H1 (cell line): ENCODE data around the gene ATP11A. TPM values are rescaled to one million over a fixed set of nuclear protein-coding genes. Genes with fewer than 3 reads are reported as not detected.

Experiments used
- EP300 ChIP-seq, 2 experiments: IDR thresholded peaks; 1 replicate in 1 of 2; 2 replicates in 1 of 2; pipeline ENCODE4 v1.6.1; 2011 to 2012; ENCODE audit warnings: low read depth in 2 of 2, low read length in 2 of 2, mild to moderate bottlenecking in 2 of 2, borderline replicate concordance in 1 of 2, inconsistent platforms in 1 of 2, moderate library complexity in 1 of 2
- HDAC2 ChIP-seq, 2 experiments: fragments of 300-600 bp in 1 of 2; sonication (generic) in 1 of 2; IDR thresholded peaks; 2 replicates each; pipeline ENCODE4 v1.6.1; 2011 to 2012; ENCODE audit warnings: low read depth in 2 of 2, low read length in 2 of 2, mild to moderate bottlenecking in 2 of 2, moderate library complexity in 2 of 2, borderline replicate concordance in 1 of 2, inconsistent platforms in 1 of 2
- HDAC6 ChIP-seq: IDR thresholded peaks from one replicate; pipeline ENCODE4 v1.7.1; 2012; ENCODE audit warnings: low read depth, mild to moderate bottlenecking, inconsistent platforms, low read length, moderate library complexity
- RAD21 ChIP-seq, 2 experiments: IDR thresholded peaks in 1 of 2; conservative IDR thresholded peaks in 1 of 2; 2 replicates each; pipeline ENCODE4 v1.6.1; 2011; ENCODE audit warnings: low read depth in 2 of 2, low read length in 2 of 2, improper control_type of control experiment in 1 of 2, inconsistent platforms in 1 of 2, mild to moderate bottlenecking in 1 of 2, moderate library complexity in 1 of 2
- RNF2 ChIP-seq: fragments of 200-900, 300-1000 bp; sonication (generic); IDR thresholded peaks from 2 replicates; pipeline ENCODE4 v1.7.1; 2016; ENCODE audit warnings: borderline replicate concordance, low read depth, mild to moderate bottlenecking, antibody characterized with exemption, low read length; ENCODE audit not compliant: poor library complexity, severe bottlenecking; ENCODE audit errors: missing control alignments
- SIRT6 ChIP-seq: IDR thresholded peaks from one replicate; pipeline ENCODE4 v1.7.1; 2012; ENCODE audit warnings: low read length, inconsistent platforms
- SUZ12 ChIP-seq: fragments of 200-600 bp; sonication (generic); IDR thresholded peaks from 2 replicates; pipeline ENCODE4 v1.6.1; 2012; ENCODE audit warnings: mild to moderate bottlenecking, inconsistent platforms, low read length, moderate library complexity, mixed read lengths
- TBP ChIP-seq: IDR thresholded peaks from 2 replicates; pipeline ENCODE4 v1.6.1; 2011; ENCODE audit warnings: low read depth, low read length, improper control_type of control experiment
- polyA plus RNA-seq, 7 experiments: library from polyadenylated mRNA; depleted of rRNA in 3 of 7; stranded (reverse) in 5 of 7; unstranded in 2 of 7; fragments of >200 nt in 5 of 7; fragments of 200-250 nt in 2 of 7; gene quantifications; 1 replicate in 5 of 7; 2 replicates in 1 of 7; 4 replicates in 1 of 7; pipeline versions ENCODE4 v1.2.1 to v1.2.3, GENCODE V29; 2011 to 2013; ENCODE audit warnings: missing spikeins in 2 of 7, mixed read lengths in 2 of 7
- total RNA-seq: library from RNA; stranded (reverse); fragmentation: NEBNext Ultra II Directional; extraction: Animal tissue kit (Norgen Biotek cat#: 25700); gene quantifications from 2 replicates; pipeline ENCODE4 v1.2.1, GENCODE V29; 2021
- TF ChIP-seq, protein P1 (sequence below): fragments of 300-600 bp; sonication (generic); IDR thresholded peaks from 2 replicates; pipeline ENCODE4 v1.7.1; 2012; ENCODE audit warnings: low read length, moderate library complexity, mild to moderate bottlenecking, inconsistent platforms; ENCODE audit not compliant: insufficient replicate concordance
- TF ChIP-seq, protein P2 (sequence below): IDR thresholded peaks from 2 replicates; pipeline ENCODE4 v1.6.1; 2012; ENCODE audit warnings: inconsistent platforms

Gene ATP11A
- total and polyA plus RNA-seq, 2 of the 8 experiments (the other 6 are each of a cell fraction or from before 2014, with no cell fraction given), result 28.8 to 72.9 TPM

DNA sequence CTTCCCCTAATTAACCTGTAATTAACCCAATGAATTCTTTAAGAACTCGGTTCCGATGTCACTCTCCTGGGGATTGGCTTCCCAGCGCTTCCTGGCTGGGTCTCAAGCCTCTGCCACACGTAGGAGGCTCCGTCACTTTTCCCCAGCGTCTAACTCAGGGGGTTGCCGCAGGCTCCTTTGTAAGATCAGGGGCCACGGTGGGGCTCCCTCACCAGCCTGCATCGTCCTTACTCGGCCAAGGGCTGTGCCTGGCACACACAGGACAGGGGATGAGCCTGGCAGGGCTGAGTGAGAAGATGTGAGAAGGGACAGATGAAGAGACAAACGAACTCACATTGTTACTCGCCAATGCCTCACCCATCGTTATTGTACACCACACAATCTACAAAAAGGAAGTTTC, 20.9 kb upstream of the ATP11A start (continued):
- TF ChIP-seq, protein P1, sequence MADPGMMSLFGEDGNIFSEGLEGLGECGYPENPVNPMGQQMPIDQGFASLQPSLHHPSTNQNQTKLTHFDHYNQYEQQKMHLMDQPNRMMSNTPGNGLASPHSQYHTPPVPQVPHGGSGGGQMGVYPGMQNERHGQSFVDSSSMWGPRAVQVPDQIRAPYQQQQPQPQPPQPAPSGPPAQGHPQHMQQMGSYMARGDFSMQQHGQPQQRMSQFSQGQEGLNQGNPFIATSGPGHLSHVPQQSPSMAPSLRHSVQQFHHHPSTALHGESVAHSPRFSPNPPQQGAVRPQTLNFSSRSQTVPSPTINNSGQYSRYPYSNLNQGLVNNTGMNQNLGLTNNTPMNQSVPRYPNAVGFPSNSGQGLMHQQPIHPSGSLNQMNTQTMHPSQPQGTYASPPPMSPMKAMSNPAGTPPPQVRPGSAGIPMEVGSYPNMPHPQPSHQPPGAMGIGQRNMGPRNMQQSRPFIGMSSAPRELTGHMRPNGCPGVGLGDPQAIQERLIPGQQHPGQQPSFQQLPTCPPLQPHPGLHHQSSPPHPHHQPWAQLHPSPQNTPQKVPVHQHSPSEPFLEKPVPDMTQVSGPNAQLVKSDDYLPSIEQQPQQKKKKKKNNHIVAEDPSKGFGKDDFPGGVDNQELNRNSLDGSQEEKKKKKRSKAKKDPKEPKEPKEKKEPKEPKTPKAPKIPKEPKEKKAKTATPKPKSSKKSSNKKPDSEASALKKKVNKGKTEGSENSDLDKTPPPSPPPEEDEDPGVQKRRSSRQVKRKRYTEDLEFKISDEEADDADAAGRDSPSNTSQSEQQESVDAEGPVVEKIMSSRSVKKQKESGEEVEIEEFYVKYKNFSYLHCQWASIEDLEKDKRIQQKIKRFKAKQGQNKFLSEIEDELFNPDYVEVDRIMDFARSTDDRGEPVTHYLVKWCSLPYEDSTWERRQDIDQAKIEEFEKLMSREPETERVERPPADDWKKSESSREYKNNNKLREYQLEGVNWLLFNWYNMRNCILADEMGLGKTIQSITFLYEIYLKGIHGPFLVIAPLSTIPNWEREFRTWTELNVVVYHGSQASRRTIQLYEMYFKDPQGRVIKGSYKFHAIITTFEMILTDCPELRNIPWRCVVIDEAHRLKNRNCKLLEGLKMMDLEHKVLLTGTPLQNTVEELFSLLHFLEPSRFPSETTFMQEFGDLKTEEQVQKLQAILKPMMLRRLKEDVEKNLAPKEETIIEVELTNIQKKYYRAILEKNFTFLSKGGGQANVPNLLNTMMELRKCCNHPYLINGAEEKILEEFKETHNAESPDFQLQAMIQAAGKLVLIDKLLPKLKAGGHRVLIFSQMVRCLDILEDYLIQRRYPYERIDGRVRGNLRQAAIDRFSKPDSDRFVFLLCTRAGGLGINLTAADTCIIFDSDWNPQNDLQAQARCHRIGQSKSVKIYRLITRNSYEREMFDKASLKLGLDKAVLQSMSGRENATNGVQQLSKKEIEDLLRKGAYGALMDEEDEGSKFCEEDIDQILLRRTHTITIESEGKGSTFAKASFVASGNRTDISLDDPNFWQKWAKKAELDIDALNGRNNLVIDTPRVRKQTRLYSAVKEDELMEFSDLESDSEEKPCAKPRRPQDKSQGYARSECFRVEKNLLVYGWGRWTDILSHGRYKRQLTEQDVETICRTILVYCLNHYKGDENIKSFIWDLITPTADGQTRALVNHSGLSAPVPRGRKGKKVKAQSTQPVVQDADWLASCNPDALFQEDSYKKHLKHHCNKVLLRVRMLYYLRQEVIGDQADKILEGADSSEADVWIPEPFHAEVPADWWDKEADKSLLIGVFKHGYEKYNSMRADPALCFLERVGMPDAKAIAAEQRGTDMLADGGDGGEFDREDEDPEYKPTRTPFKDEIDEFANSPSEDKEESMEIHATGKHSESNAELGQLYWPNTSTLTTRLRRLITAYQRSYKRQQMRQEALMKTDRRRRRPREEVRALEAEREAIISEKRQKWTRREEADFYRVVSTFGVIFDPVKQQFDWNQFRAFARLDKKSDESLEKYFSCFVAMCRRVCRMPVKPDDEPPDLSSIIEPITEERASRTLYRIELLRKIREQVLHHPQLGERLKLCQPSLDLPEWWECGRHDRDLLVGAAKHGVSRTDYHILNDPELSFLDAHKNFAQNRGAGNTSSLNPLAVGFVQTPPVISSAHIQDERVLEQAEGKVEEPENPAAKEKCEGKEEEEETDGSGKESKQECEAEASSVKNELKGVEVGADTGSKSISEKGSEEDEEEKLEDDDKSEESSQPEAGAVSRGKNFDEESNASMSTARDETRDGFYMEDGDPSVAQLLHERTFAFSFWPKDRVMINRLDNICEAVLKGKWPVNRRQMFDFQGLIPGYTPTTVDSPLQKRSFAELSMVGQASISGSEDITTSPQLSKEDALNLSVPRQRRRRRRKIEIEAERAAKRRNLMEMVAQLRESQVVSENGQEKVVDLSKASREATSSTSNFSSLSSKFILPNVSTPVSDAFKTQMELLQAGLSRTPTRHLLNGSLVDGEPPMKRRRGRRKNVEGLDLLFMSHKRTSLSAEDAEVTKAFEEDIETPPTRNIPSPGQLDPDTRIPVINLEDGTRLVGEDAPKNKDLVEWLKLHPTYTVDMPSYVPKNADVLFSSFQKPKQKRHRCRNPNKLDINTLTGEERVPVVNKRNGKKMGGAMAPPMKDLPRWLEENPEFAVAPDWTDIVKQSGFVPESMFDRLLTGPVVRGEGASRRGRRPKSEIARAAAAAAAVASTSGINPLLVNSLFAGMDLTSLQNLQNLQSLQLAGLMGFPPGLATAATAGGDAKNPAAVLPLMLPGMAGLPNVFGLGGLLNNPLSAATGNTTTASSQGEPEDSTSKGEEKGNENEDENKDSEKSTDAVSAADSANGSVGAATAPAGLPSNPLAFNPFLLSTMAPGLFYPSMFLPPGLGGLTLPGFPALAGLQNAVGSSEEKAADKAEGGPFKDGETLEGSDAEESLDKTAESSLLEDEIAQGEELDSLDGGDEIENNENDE, result no peak
- TF ChIP-seq, protein P2, sequence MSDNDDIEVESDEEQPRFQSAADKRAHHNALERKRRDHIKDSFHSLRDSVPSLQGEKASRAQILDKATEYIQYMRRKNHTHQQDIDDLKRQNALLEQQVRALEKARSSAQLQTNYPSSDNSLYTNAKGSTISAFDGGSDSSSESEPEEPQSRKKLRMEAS, result no peak
- TF ChIP-seq EP300 (IDR thresholded peaks at IDR 0.05; ENCODE audit: borderline replicate concordance in 1 of 2, low read depth in 2 of 2, low read length in 2 of 2), result no peak
- no peak for TF ChIP-seq SIRT6
- TF ChIP-seq TBP, result no peak
- TF ChIP-seq SUZ12, result no peak
- no peak for TF ChIP-seq RNF2
- no peak for TF ChIP-seq RAD21 (IDR thresholded peaks at IDR 0.05 in 1 of 2, conservative IDR thresholded peaks at IDR 0.05 in 1 of 2; ENCODE audit: low read depth in 2 of 2, low read length in 2 of 2)
- no peak for TF ChIP-seq HDAC6
- TF ChIP-seq HDAC2 (IDR thresholded peaks at IDR 0.05; ENCODE audit: borderline replicate concordance in 1 of 2, low read depth in 2 of 2, low read length in 2 of 2), result no peak
